HepG2 (cell line): ENCODE data around the gene OSER1. TPM values are rescaled to one million over a fixed set of nuclear protein-coding genes. Genes with fewer than 3 reads are reported as not detected.

ENCODE experiments used
- ATRX ChIP-seq: sonication (generic); formaldehyde crosslinking; IDR thresholded peaks from 2 replicates; pipeline ENCODE4 v1.4.0; 2020; ENCODE audit warnings: missing genetic modification reagents, borderline replicate concordance
- CENPT ChIP-seq: sonication (generic); formaldehyde crosslinking; IDR thresholded peaks from 2 replicates; pipeline ENCODE4 v1.8.0; 2022; ENCODE audit warnings: low read depth, mild to moderate bottlenecking, moderate library complexity, missing genetic modification reagents
- FOXC1 ChIP-seq: sonication (generic); formaldehyde crosslinking; IDR thresholded peaks from 2 replicates; pipeline ENCODE4 v1.8.0; 2022; ENCODE audit warnings: mild to moderate bottlenecking, missing genetic modification reagents, borderline replicate concordance
- FOXO4 ChIP-seq: sonication (generic); formaldehyde crosslinking; conservative IDR thresholded peaks from 2 replicates; pipeline ENCODE4 v1.8.1; 2023; ENCODE audit warnings: missing genetic modification reagents
- GTF2F1 ChIP-seq: fragments of 150-350 bp; IDR thresholded peaks from 2 replicates; pipeline ENCODE4 v1.6.1; 2014; ENCODE audit warnings: low read length
- KLF6 ChIP-seq: IDR thresholded peaks from 2 replicates; pipeline ENCODE4 v1.8.0; 2016; ENCODE audit warnings: missing biosample characterization, missing genetic modification reagents
- MEIS1 ChIP-seq: sonication (generic); formaldehyde crosslinking; IDR thresholded peaks from 2 replicates; pipeline ENCODE4 v1.9.0; 2021; ENCODE audit warnings: mild to moderate bottlenecking, missing genetic modification reagents, moderate library complexity, borderline replicate concordance
- NFIC ChIP-seq: IDR thresholded peaks from 2 replicates; pipeline ENCODE4 v1.6.1; 2012; ENCODE audit warnings: mild to moderate bottlenecking, low read length, inconsistent platforms
- POLR2G ChIP-seq: fragments of 200-400 bp; formaldehyde crosslinking; IDR thresholded peaks from 2 replicates; pipeline ENCODE4 v1.6.1; 2018; ENCODE audit warnings: mild to moderate bottlenecking, low read depth, low read length, moderate library complexity
- RBFOX2 ChIP-seq: fragments of 200-400 bp; formaldehyde crosslinking; IDR thresholded peaks from 2 replicates; pipeline ENCODE4 v1.6.1; 2017; ENCODE audit warnings: low read depth, mild to moderate bottlenecking, low read length
- TSC22D2 ChIP-seq: sonication (generic); formaldehyde crosslinking; IDR thresholded peaks from 2 replicates; pipeline ENCODE4 v1.5.1; 2020; ENCODE audit warnings: missing genetic modification reagents, mild to moderate bottlenecking, borderline replicate concordance
- ZNF138 ChIP-seq: sonication (generic); formaldehyde crosslinking; IDR thresholded peaks from 2 replicates; pipeline ENCODE4 v1.5.0; 2020; ENCODE audit warnings: mild to moderate bottlenecking, low read depth, missing genetic modification reagents
- ZNF337 ChIP-seq: sonication (generic); formaldehyde crosslinking; IDR thresholded peaks from 2 replicates; pipeline ENCODE4 v1.5.1; 2020; ENCODE audit warnings: missing genetic modification reagents, low read depth, mild to moderate bottlenecking, borderline replicate concordance
- ZNF589 ChIP-seq: sonication (generic); formaldehyde crosslinking; conservative IDR thresholded peaks from 2 replicates; pipeline ENCODE4 v1.8.0; 2022; ENCODE audit warnings: mild to moderate bottlenecking, moderate library complexity, missing genetic modification reagents
- ZNF644 ChIP-seq: IDR thresholded peaks from 2 replicates; pipeline ENCODE4 v1.6.1; 2016; ENCODE audit warnings: low read depth
- ZNF687 ChIP-seq: sonication (generic); formaldehyde crosslinking; IDR thresholded peaks from 2 replicates; pipeline ENCODE4 v1.5.1; 2020; ENCODE audit warnings: mild to moderate bottlenecking, missing genetic modification reagents, moderate library complexity
- ZNF775 ChIP-seq: sonication (generic); formaldehyde crosslinking; IDR thresholded peaks from 2 replicates; pipeline ENCODE4 v1.4.0; 2020; ENCODE audit warnings: missing genetic modification reagents, mild to moderate bottlenecking, moderate library complexity, borderline replicate concordance
- ZNF790 ChIP-seq: sonication (generic); formaldehyde crosslinking; IDR thresholded peaks from 2 replicates; pipeline ENCODE4 v1.8.0; 2022; ENCODE audit warnings: missing genetic modification reagents, mild to moderate bottlenecking, borderline replicate concordance
- ZNF878 ChIP-seq: sonication (generic); formaldehyde crosslinking; IDR thresholded peaks from 2 replicates; pipeline ENCODE4 v1.8.1; 2023; ENCODE audit warnings: mild to moderate bottlenecking, missing genetic modification reagents, moderate library complexity
- ZSCAN21 ChIP-seq: sonication (generic); formaldehyde crosslinking; IDR thresholded peaks from 2 replicates; pipeline ENCODE4 v1.8.0; 2022; ENCODE audit warnings: mild to moderate bottlenecking, missing genetic modification reagents, moderate library complexity, borderline replicate concordance
- ZSCAN5A ChIP-seq: sonication (generic); formaldehyde crosslinking; IDR thresholded peaks from 2 replicates; pipeline ENCODE4 v1.8.0; 2022; ENCODE audit warnings: mild to moderate bottlenecking, missing genetic modification reagents, borderline replicate concordance
- polyA plus RNA-seq, 8 experiments: library from polyadenylated mRNA; depleted of rRNA in 3 of 8; stranded (reverse) in 7 of 8; unstranded in 1 of 8; fragments of >200 nt; fragmentation: Illumina TruSeq in 4 of 8; extraction: Trizol in 4 of 8; gene quantifications; 2 replicates each; pipeline versions ENCODE4 v1.2.1 to v1.2.3, GENCODE V29; 2011 to 2016; ENCODE audit warnings: low read depth in 4 of 8, missing spikeins in 1 of 8, mixed read lengths in 1 of 8; ENCODE audit not compliant: insufficient read depth in 1 of 8
- total RNA-seq, 5 experiments: library from RNA; depleted of rRNA; stranded (reverse); fragments of >200 nt; fragmentation: Illumina TruSeq; extraction: Trizol; gene quantifications; 2 replicates each; pipeline ENCODE4 v1.2.3, GENCODE V29; 2016; ENCODE audit warnings: low read depth in 1 of 5
- TF ChIP-seq, protein P1 (sequence below): IDR thresholded peaks from 2 replicates; pipeline ENCODE4 v1.6.1; 2016

The OSER1 gene
- total and polyA plus RNA-seq, 2 of the 13 experiments (the other 11 are each of a cell fraction or from before 2014, with no cell fraction given), result 71.2 to 71.5 TPM

DNA sequence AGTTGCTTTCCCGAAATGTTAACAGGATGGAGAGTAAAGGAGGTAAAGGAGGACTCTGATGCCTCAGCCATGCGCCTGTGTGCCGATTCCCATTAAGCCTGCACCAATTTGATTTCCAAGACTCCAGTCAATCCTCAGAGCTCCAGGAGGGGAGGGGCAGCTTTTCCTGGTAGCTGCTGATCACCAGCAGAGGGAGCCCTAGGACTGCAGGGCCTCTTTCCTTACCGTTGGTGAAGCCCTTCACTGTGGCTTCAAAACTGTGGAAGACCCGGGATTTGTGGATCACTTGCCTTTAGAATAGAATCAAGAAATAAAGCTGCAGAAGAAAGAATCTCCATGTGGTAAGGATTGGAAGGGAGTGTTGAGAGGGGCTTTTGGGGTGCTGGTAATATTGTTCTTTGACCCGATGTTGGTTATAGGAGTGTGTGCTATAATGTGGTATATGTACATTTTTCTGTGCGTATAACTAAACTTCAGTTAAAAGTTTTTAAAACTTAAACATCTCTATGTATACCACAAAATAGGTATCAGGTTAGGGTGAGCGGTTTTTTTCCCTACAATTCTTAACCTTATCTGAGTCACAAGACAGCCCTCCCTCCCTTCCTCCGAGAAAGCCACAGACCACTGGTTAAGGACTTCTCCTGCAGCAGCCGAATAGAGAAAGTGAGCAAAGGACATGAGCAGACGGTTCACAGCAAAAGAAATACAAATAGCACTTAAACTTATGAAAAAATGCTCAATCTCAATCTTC lies 6.9 kb upstream of the OSER1 start (continued):
- TF ChIP-seq ZNF644 (CRISPR knock-in tag) (no peak), RBFOX2 (no peak), ZNF878 (no peak), POLR2G (no peak), GTF2F1 (no peak), KLF6 (CRISPR knock-in tag) (0 out of 2 replicates have a peak, but pooled peaks have one; percentile 59), TSC22D2 (CRISPR knock-in tag) (peak; percentile 38; the same call in 1 of the 2 replicates), ATRX (0 out of 2 replicates have a peak, but pooled peaks have one; percentile 33), ZNF138 (CRISPR knock-in tag) (peak; percentile 39; the same call in 1 of the 2 replicates), ZSCAN21 (CRISPR knock-in tag) (no peak), ZNF687 (no peak), FOXC1 (CRISPR knock-in tag) (no peak; the same call in 1 of the 2 replicates), ZNF337 (CRISPR knock-in tag) (no peak), ZNF775 (no peak), FOXO4 (CRISPR knock-in tag) (no peak), ZNF790 (CRISPR knock-in tag) (peak; percentile 50; the same call in 1 of the 2 replicates), ZNF589 (no peak), ZSCAN5A (CRISPR knock-in tag) (no peak), CENPT (no peak), MEIS1 (CRISPR knock-in tag) (no peak), NFIC (no peak)
- TF ChIP-seq, protein P1, sequence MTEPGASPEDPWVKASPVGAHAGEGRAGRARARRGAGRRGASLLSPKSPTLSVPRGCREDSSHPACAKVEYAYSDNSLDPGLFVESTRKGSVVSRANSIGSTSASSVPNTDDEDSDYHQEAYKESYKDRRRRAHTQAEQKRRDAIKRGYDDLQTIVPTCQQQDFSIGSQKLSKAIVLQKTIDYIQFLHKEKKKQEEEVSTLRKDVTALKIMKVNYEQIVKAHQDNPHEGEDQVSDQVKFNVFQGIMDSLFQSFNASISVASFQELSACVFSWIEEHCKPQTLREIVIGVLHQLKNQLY, result no peak
